Ishikawa (cell line): ENCODE data around the gene TTN.

ENCODE experiments used
- CEBPB ChIP-seq: IDR thresholded peaks from 2 replicates; pipeline ENCODE4 v1.6.1; 2012
- RAD21 ChIP-seq: IDR thresholded peaks from 2 replicates; pipeline ENCODE4 v1.6.1; 2012; ENCODE audit warnings: low read depth
- YY1 ChIP-seq: IDR thresholded peaks from 2 replicates; pipeline ENCODE4 v1.6.1; 2012; ENCODE audit warnings: low read depth
- TF ChIP-seq, protein P1 (sequence below): IDR thresholded peaks from 2 replicates; pipeline ENCODE4 v1.6.1; 2012; ENCODE audit warnings: low read depth, mild to moderate bottlenecking
- TF ChIP-seq, protein P2 (sequence below): IDR thresholded peaks from 2 replicates; pipeline ENCODE4 v1.6.1; 2012

DNA sequence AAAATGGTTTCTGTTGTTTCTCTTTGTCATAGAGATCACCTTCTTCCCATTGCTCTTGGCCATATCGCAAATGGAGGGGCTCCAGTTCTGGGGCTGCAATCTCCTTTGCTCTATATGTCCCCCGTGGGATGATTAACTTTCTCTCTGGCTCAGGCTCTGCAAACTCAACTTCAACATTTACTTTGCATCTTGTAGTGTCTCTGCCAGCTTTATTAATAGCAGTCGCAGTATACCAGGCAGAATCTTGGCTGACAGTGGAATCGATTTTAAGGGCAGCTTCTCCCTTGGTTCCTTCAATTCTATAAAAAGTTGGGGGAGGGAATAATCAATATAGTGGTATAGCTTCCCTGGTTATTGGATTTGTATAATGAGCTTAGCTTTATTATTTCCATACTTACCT, 30.5 kb downstream of the TTN start:
- no peak for TF ChIP-seq CEBPB
- TF ChIP-seq, protein P1, sequence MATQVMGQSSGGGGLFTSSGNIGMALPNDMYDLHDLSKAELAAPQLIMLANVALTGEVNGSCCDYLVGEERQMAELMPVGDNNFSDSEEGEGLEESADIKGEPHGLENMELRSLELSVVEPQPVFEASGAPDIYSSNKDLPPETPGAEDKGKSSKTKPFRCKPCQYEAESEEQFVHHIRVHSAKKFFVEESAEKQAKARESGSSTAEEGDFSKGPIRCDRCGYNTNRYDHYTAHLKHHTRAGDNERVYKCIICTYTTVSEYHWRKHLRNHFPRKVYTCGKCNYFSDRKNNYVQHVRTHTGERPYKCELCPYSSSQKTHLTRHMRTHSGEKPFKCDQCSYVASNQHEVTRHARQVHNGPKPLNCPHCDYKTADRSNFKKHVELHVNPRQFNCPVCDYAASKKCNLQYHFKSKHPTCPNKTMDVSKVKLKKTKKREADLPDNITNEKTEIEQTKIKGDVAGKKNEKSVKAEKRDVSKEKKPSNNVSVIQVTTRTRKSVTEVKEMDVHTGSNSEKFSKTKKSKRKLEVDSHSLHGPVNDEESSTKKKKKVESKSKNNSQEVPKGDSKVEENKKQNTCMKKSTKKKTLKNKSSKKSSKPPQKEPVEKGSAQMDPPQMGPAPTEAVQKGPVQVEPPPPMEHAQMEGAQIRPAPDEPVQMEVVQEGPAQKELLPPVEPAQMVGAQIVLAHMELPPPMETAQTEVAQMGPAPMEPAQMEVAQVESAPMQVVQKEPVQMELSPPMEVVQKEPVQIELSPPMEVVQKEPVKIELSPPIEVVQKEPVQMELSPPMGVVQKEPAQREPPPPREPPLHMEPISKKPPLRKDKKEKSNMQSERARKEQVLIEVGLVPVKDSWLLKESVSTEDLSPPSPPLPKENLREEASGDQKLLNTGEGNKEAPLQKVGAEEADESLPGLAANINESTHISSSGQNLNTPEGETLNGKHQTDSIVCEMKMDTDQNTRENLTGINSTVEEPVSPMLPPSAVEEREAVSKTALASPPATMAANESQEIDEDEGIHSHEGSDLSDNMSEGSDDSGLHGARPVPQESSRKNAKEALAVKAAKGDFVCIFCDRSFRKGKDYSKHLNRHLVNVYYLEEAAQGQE = no peak
- no peak for TF ChIP-seq RAD21
- no peak for TF ChIP-seq YY1
- TF ChIP-seq, protein P2, sequence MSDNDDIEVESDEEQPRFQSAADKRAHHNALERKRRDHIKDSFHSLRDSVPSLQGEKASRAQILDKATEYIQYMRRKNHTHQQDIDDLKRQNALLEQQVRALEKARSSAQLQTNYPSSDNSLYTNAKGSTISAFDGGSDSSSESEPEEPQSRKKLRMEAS = no peak
